WTC11 (cell line): ENCODE results near the gene ZFHX3. TPM values are rescaled to one million over a fixed set of nuclear protein-coding genes. Genes with fewer than 3 reads are reported as not detected.

Experiments used
- ATAC-seq: fragments of 200-7000 bp; cut with Tn5 transposase; 2 replicates; pipeline ENCODE4 v1.10.0; 2021; ENCODE audit warnings: mild to moderate bottlenecking, moderate library complexity
- CTCF ChIA-PET: fragments of 300-600 bp; sonication (Branson Sonifier 250); formaldehyde crosslinking; loops from one replicate; lab custom pipeline; 2021; ENCODE audit warnings: antibody characterized with exemption; lab: Charles Lee
- POLR2A ChIA-PET: fragments of 350-600 bp; sonication (Branson Sonifier 250); formaldehyde crosslinking; loops from one replicate; lab custom pipeline; 2021; ENCODE audit warnings: antibody characterized with exemption; lab: Charles Lee
- DNase-seq: peaks from one replicate; pipeline ENCODE4 v3.0.0; 2021; ENCODE audit warnings: low spot score
- H3K27ac Mint-ChIP-seq: 2 replicates; pipeline ENCODE4 v1.8.0; 2021; ENCODE audit warnings: mixed read lengths
- H3K27me3 Mint-ChIP-seq: 2 replicates; pipeline ENCODE4 v1.8.0; 2021; ENCODE audit warnings: low read depth, mild to moderate bottlenecking, moderate library complexity, mixed read lengths
- H3K36me3 Mint-ChIP-seq: 2 replicates; pipeline ENCODE4 v1.8.0; 2021; ENCODE audit warnings: mixed read lengths
- H3K4me1 Mint-ChIP-seq: 2 replicates; pipeline ENCODE4 v1.8.0; 2022; ENCODE audit warnings: mixed read lengths
- H3K4me3 Mint-ChIP-seq: 2 replicates; pipeline ENCODE4 v1.8.0; 2021; ENCODE audit warnings: mild to moderate bottlenecking, moderate library complexity, mixed read lengths
- H3K9me3 Mint-ChIP-seq: 2 replicates; pipeline ENCODE4 v1.8.0; 2021; ENCODE audit warnings: mixed read lengths
- ATF1 ChIP-seq: sonication (generic); formaldehyde crosslinking; IDR thresholded peaks from 2 replicates; pipeline ENCODE4 v1.8.1; 2023; ENCODE audit warnings: mild to moderate bottlenecking, moderate library complexity, missing genetic modification reagents
- ATF2 ChIP-seq: sonication (generic); formaldehyde crosslinking; IDR thresholded peaks from 2 replicates; pipeline ENCODE4 v1.8.1; 2022; ENCODE audit warnings: low read depth, missing genetic modification reagents, borderline replicate concordance
- CTCF ChIP-seq: fragments of 200-600 bp; IDR thresholded peaks from 2 replicates; pipeline ENCODE4 v1.8.0; 2022; ENCODE audit warnings: antibody characterized with exemption
- E2F4 ChIP-seq: sonication (generic); formaldehyde crosslinking; IDR thresholded peaks from 2 replicates; pipeline ENCODE4 v1.8.1; 2022; ENCODE audit warnings: low read depth, mild to moderate bottlenecking, moderate library complexity, missing genetic modification reagents, borderline replicate concordance
- ETV6 ChIP-seq: sonication (generic); formaldehyde crosslinking; IDR thresholded peaks from 2 replicates; pipeline ENCODE4 v1.8.1; 2022; ENCODE audit warnings: mild to moderate bottlenecking, missing genetic modification reagents
- HMGA2 ChIP-seq: fragments of 250-450 bp; sonication (Bioruptor Pico); IDR thresholded peaks from 2 replicates; pipeline ENCODE4 v1.4.0; 2021; ENCODE audit warnings: mild to moderate bottlenecking, moderate library complexity
- IRF1 ChIP-seq: sonication (generic); formaldehyde crosslinking; IDR thresholded peaks from 2 replicates; pipeline ENCODE4 v1.8.0; 2023; ENCODE audit warnings: missing genetic modification reagents
- NR3C1 ChIP-seq: sonication (generic); formaldehyde crosslinking; conservative IDR thresholded peaks from 2 replicates; pipeline ENCODE4 v1.8.1; 2023; ENCODE audit warnings: low read depth, mild to moderate bottlenecking, missing genetic modification reagents
- PRDM15 ChIP-seq: sonication (generic); formaldehyde crosslinking; IDR thresholded peaks from 2 replicates; pipeline ENCODE4 v1.8.0; 2022; ENCODE audit warnings: missing genetic modification reagents
- PRRX2 ChIP-seq: fragments of 250-450 bp; sonication (Bioruptor Pico); IDR thresholded peaks from 2 replicates; pipeline ENCODE4 v1.8.0; 2021; ENCODE audit warnings: mild to moderate bottlenecking
- SMAD3 ChIP-seq: sonication (generic); formaldehyde crosslinking; IDR thresholded peaks from 2 replicates; pipeline ENCODE4 v1.8.0; 2022; ENCODE audit warnings: missing genetic modification reagents, mild to moderate bottlenecking, borderline replicate concordance
- TP53 ChIP-seq: sonication (generic); formaldehyde crosslinking; IDR thresholded peaks from 2 replicates; pipeline ENCODE4 v1.8.1; 2023; ENCODE audit warnings: mild to moderate bottlenecking, missing genetic modification reagents
- USF1 ChIP-seq: sonication (generic); formaldehyde crosslinking; IDR thresholded peaks from 2 replicates; pipeline ENCODE4 v1.8.0; 2022; ENCODE audit warnings: mild to moderate bottlenecking, missing genetic modification reagents
- ZNF219 ChIP-seq: sonication (generic); formaldehyde crosslinking; IDR thresholded peaks from 2 replicates; pipeline ENCODE4 v1.8.0; 2023; ENCODE audit warnings: missing genetic modification reagents, mild to moderate bottlenecking, borderline replicate concordance
- ZNF423 ChIP-seq: fragments of 250-450 bp; sonication (Bioruptor Pico); IDR thresholded peaks from 2 replicates; pipeline ENCODE4 v2.1.2; 2022; ENCODE audit warnings: mild to moderate bottlenecking, moderate library complexity
- ZNF425 ChIP-seq: fragments of 250-450 bp; sonication (Bioruptor Pico); conservative IDR thresholded peaks from 2 replicates; pipeline ENCODE4 v1.9.0; 2021; ENCODE audit warnings: mild to moderate bottlenecking
- ZNF512 ChIP-seq: sonication (generic); formaldehyde crosslinking; IDR thresholded peaks from 2 replicates; pipeline ENCODE4 v1.8.1; 2022; ENCODE audit warnings: missing genetic modification reagents, borderline replicate concordance
- total RNA-seq: library from RNA; stranded (reverse); gene quantifications from 3 replicates; pipeline ENCODE4 v1.2.3, GENCODE V29; 2021

ZFHX3 gene
- total RNA-seq, 1 experiment from 2014 or later: 5.7 TPM

GRCh38 chr16:72999541-73000019, 48.3 kb downstream of the ZFHX3 start:
- ATAC-seq: no peak
- no peak for DNase-seq
- H3K36me3 Mint-ChIP-seq: peaks cover 16% of the 10 kb centered on the region
- CTCF ChIA-PET: interaction anchor here (0.6 to 0.9 kb wide), 2 partner anchors 167 to 547 kb away, joined by 4 read pairs; no protein-coding TSS in a partner anchor
- peaks cover 7% of the 10 kb centered on the region for H3K4me1 Mint-ChIP-seq
- H3K27me3 Mint-ChIP-seq: peaks cover 5% of the 10 kb centered on the region
- no peak overlapping the region for H3K4me3 Mint-ChIP-seq
- no peak overlapping the region for H3K27ac Mint-ChIP-seq
- no peak for TF ChIP-seq ZNF425
- TF ChIP-seq ZNF423 (CRISPR knock-in tag): no peak
- no peak for TF ChIP-seq ZNF512 (CRISPR knock-in tag)
- no peak for TF ChIP-seq HMGA2 (CRISPR knock-in tag)
- TF ChIP-seq ETV6 (CRISPR knock-in tag): no peak
- no peak for TF ChIP-seq ZNF219 (CRISPR knock-in tag)
- no peak for TF ChIP-seq TP53 (CRISPR knock-in tag)
- TF ChIP-seq PRDM15 (CRISPR knock-in tag): no peak
- TF ChIP-seq ATF2: no peak
- TF ChIP-seq SMAD3 (CRISPR knock-in tag): no peak
- no peak for TF ChIP-seq E2F4 (CRISPR knock-in tag)
- TF ChIP-seq IRF1 (CRISPR knock-in tag): no peak
- TF ChIP-seq NR3C1 (CRISPR knock-in tag): no peak
- TF ChIP-seq CTCF: no peak
- TF ChIP-seq USF1 (CRISPR knock-in tag): no peak
- no peak for TF ChIP-seq ATF1 (CRISPR knock-in tag)
- TF ChIP-seq PRRX2: no peak
- POLR2A ChIA-PET: no interaction called here
- peaks cover 18% of the 10 kb centered on the region for H3K9me3 Mint-ChIP-seq
